ENCODE measurements around the gene NECAB3. TPM values are rescaled to one million over a fixed set of nuclear protein-coding genes. Genes with fewer than 3 reads are reported as not detected.

The NECAB3 gene
- total and polyA plus RNA-seq, 2 donors: 6.5 to 20.3 TPM

DNA sequence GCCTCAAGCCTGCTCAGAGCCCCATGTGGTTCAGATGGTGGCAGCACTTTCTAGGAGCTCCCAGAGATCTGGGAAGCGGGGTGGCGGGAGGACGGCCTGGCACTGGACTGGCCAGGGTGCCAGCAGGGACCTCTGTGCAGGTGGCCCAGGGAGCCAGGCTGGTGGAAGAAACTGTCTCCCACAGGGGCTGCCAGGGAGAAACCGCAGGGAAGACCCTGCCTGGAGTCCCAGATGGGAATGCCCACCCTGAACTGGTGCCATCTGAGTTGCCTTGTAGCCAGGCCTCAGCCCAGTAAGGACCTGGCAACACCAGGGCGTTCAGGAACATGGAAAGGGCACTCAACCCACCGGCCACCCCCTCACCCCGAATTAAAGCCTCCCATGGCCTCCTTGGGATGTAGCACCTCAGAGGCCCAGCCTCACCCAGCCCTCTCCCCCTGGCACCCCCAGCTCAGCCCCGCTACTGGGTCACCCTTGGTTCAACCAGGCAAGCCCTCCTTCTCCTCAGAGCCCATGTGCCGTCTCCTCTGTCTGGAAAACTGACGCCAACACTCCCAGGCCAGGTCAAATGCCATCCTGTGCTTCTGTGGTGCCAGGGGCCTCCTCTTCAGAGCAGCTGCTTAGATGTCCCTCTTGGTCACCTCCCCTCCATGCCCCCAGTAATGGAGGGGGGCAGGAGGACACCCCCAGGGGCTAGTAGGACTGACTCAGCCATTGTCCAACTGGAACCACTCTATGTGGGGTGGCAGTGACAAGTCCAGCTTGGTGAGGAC is 18.0 kb downstream of the NECAB3 start:
- H3K36me3 ChIP-seq (ENCODE audit: control insufficient read depth in 2 of 2, insufficient read depth in 2 of 2, low read length in 1 of 2): peaks cover 0 to 9% of the 10 kb centered on the region in 2 donors
- DNase-seq (ENCODE audit: low read depth in 6 of 9, low spot score in 9 of 9): no peak
- no peaks in the 10 kb centered on the region for H3K9me3 ChIP-seq (ENCODE audit: control insufficient read depth in 2 of 2, insufficient read depth in 1 of 2, low read length in 1 of 2)
- 96% methylated on average over 10 of the region's 10 CpGs for WGBS
- no peaks in the 10 kb centered on the region for H3K27me3 ChIP-seq (ENCODE audit: control insufficient read depth in 2 of 2, insufficient read depth in 1 of 2, low read length in 1 of 2)
- no peak overlapping the region for H3K27ac ChIP-seq (ENCODE audit: low read depth in 1 of 2, low read length in 1 of 2)
- no peak overlapping the region for H3K4me3 ChIP-seq (ENCODE audit: low read length in 2 of 2)
- no peaks in the 10 kb centered on the region for H3K4me1 ChIP-seq (ENCODE audit: control insufficient read depth in 2 of 2, insufficient read depth in 2 of 2, low read length in 2 of 2)

DNA sequence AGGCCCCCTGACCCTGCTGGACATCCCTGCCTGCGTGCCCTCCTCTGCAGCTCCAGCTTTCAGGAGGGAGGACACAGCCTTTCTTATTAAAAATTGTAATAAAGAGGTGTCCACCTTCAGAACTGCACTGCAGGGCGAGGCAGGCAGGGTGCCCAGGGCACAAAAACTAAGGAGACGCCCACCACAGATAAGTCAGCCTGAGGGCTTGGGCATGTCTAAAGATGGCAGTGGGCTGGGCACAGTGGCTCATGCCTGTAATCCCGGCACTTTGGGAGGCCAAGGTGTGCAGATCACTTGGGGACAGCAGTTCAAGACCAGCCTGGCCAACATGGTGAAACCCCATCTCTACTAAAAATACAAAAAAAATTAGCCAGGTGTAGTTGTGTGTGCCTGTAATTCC is 19.1 kb downstream of the NECAB3 start:
- no peak for DNase-seq (ENCODE audit: low read depth in 6 of 9, low spot score in 9 of 9)
- no peak overlapping the region for H3K4me3 ChIP-seq (ENCODE audit: low read length in 2 of 2)
- H3K27me3 ChIP-seq (ENCODE audit: control insufficient read depth in 2 of 2, insufficient read depth in 1 of 2, low read length in 1 of 2): no peaks in the 10 kb centered on the region
- peaks cover 0 to 9% of the 10 kb centered on the region in 2 donors for H3K36me3 ChIP-seq (ENCODE audit: control insufficient read depth in 2 of 2, insufficient read depth in 2 of 2, low read length in 1 of 2)
- H3K27ac ChIP-seq (ENCODE audit: low read depth in 1 of 2, low read length in 1 of 2): no peak overlapping the region
- 76% methylated on average over 4 of the region's 4 CpGs for WGBS
- no peaks in the 10 kb centered on the region for H3K4me1 ChIP-seq (ENCODE audit: control insufficient read depth in 2 of 2, insufficient read depth in 2 of 2, low read length in 2 of 2)
- H3K9me3 ChIP-seq (ENCODE audit: control insufficient read depth in 2 of 2, insufficient read depth in 1 of 2, low read length in 1 of 2): no peaks in the 10 kb centered on the region

DNA sequence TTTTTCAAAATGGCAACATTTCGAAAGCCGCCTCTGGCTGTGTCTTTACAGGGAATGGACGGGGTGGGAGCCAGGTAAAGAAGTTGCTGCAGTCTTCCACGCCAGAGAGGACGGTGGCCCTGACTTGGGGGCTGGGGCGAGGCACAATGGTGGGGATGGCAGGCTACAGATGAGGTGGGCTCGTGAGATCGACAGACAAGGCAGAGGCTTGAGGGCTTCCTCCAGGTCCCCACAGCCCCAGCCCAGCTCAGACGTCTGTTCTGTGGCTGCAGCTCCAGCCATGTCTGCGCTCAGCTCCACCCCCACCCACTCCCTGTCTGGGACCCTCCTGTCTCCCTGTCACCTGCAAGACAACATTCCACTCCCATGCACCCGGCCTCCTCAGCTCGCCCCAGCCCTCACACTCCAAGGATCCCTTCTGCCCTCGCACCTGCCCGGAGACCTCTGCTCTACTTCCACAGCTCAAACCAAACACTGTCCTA is 19.5 kb downstream of the NECAB3 start:
- H3K36me3 ChIP-seq (ENCODE audit: control insufficient read depth in 2 of 2, insufficient read depth in 2 of 2, low read length in 1 of 2): peaks cover 0 to 9% of the 10 kb centered on the region in 2 donors
- H3K27ac ChIP-seq (ENCODE audit: low read depth in 1 of 2, low read length in 1 of 2): no peak overlapping the region
- 84% methylated on average over 14 of the region's 14 CpGs for WGBS
- H3K27me3 ChIP-seq (ENCODE audit: control insufficient read depth in 2 of 2, insufficient read depth in 1 of 2, low read length in 1 of 2): no peaks in the 10 kb centered on the region
- H3K9me3 ChIP-seq (ENCODE audit: control insufficient read depth in 2 of 2, insufficient read depth in 1 of 2, low read length in 1 of 2): no peaks in the 10 kb centered on the region
- no peaks in the 10 kb centered on the region for H3K4me1 ChIP-seq (ENCODE audit: control insufficient read depth in 2 of 2, insufficient read depth in 2 of 2, low read length in 2 of 2)
- no peak for DNase-seq (ENCODE audit: low read depth in 6 of 9, low spot score in 9 of 9)
- no peak overlapping the region for H3K4me3 ChIP-seq (ENCODE audit: low read length in 2 of 2)

DNA sequence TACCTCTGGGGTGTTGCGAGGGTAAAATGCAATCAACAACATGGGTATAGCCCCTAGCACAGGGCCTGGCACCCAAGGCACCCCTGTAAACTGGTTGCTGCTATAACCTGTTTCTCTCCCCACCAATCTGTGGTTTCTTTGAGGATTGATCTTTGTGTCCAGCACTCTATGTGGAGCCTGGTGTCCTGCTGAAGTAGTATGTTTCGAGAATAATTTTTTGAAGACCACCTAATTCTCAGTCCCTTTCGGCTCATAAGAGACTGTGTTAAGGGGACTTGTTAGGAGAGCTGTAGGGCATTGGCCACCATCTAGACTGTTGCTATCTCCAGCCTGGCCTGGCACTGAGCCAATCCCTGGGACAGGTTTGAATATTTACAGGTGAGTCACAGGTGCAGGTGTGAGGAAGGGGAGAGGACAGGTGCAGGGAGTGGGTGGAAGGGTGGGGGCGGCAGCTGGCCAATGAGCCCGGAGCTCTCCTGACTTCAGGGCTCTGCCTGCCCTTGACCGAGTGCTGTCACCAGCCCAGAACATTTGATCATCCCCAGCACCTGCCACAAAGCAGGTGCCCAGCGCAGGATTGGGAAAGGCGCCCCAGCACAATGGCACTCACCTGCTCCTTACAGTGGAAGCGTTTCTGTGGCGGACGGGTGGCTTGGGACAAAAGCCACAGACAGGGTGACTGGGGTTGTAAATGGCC is 20.2 kb downstream of the NECAB3 start:
- Histone ChIP-seq H3K36me3 (ENCODE audit: control insufficient read depth in 2 of 2, insufficient read depth in 2 of 2, low read length in 1 of 2) (peaks cover 0 to 9% of the 10 kb centered on the region in 2 donors), H3K27ac (ENCODE audit: low read depth in 1 of 2, low read length in 1 of 2) (no peak overlapping the region), H3K4me1 (ENCODE audit: control insufficient read depth in 2 of 2, insufficient read depth in 2 of 2, low read length in 2 of 2) (peaks cover 0 to 4% of the 10 kb centered on the region in 2 donors), H3K27me3 (ENCODE audit: control insufficient read depth in 2 of 2, insufficient read depth in 1 of 2, low read length in 1 of 2) (no peaks in the 10 kb centered on the region), H3K9me3 (ENCODE audit: control insufficient read depth in 2 of 2, insufficient read depth in 1 of 2, low read length in 1 of 2) (no peaks in the 10 kb centered on the region), H3K4me3 (ENCODE audit: low read length in 2 of 2) (no peak overlapping the region)
- no peak for DNase-seq (ENCODE audit: low read depth in 6 of 9, low spot score in 9 of 9)
- WGBS: 91% methylated on average over 11 of the region's 11 CpGs

DNA sequence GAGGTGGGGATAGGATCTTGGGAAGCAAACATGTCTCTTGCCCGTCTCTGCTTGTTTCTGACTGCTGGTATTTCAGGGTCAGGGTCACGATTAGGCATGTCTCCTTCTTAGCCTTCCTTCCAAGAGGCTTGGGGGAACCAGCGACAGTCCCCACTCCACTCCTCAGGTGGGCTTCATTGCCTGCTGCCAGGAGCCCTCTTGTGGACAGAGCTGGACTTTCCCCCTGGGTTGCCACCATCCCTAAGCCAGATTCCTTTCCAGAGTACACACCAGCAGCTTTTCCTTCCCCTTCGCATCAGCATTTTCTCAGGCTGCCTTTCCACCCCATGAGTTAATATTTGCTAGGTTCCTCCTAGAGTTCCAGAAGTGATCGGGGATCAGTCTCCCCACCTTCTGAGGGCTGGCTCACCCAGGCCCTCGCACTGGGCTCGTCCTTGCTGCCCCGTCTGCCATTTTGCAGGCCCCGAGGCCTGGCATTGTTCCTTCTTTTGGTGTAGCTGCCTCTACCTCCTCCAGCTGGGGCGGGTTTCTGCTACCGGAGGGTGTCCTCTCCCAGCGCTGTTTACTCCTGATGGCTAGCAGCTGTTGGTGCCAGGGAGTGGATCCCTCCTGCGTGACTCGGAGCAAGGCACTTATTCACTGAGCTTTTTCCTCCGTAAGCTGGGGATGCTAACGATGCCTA is 20.9 kb downstream of the NECAB3 start:
- Histone ChIP-seq H3K36me3 (ENCODE audit: control insufficient read depth in 2 of 2, insufficient read depth in 2 of 2, low read length in 1 of 2) (peaks cover 0 to 3% of the 10 kb centered on the region in 2 donors), H3K9me3 (ENCODE audit: control insufficient read depth in 2 of 2, insufficient read depth in 1 of 2, low read length in 1 of 2) (no peaks in the 10 kb centered on the region), H3K4me1 (ENCODE audit: control insufficient read depth in 2 of 2, insufficient read depth in 2 of 2, low read length in 2 of 2) (peaks cover 0 to 4% of the 10 kb centered on the region in 2 donors), H3K4me3 (ENCODE audit: low read length in 2 of 2) (no peak overlapping the region), H3K27me3 (ENCODE audit: control insufficient read depth in 2 of 2, insufficient read depth in 1 of 2, low read length in 1 of 2) (no peaks in the 10 kb centered on the region), H3K27ac (ENCODE audit: low read depth in 1 of 2, low read length in 1 of 2) (no peak overlapping the region)
- DNase-seq (ENCODE audit: low read depth in 6 of 9, low spot score in 9 of 9): peak in 5 of 9 donors; percentile 35 to 73 (median 59)
- 65% methylated on average over 16 of the region's 16 CpGs for WGBS

DNA sequence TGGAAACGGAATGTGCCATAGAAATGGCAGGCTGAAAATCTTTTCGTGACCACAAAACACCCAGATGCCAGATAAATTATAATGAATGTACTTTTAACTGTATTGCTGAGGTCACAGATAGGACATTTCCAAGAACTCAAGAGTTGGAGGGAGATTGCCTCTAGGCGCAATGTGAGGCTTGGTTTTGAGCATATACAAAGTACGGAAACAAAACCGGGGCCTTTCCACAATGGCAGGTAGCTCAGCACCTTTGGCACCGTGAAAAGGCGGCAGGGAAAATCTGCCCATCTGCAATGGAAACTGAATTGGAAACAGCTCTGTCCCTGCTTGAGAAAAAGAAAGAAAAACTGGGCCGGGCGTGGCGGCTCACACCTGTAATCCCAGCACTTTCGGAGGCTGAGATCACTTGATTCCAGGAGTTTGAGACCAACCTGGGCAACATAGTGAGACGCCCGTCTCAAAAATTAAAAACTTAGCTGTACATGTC is 22.6 kb downstream of the NECAB3 start:
- DNase-seq (ENCODE audit: low read depth in 6 of 9, low spot score in 9 of 9): no peak
- peaks cover 0 to 4% of the 10 kb centered on the region in 2 donors for H3K4me1 ChIP-seq (ENCODE audit: control insufficient read depth in 2 of 2, insufficient read depth in 2 of 2, low read length in 2 of 2)
- H3K36me3 ChIP-seq (ENCODE audit: control insufficient read depth in 2 of 2, insufficient read depth in 2 of 2, low read length in 1 of 2): peaks cover 0 to 3% of the 10 kb centered on the region in 2 donors
- no peak overlapping the region for H3K4me3 ChIP-seq (ENCODE audit: low read length in 2 of 2)
- no peak overlapping the region for H3K27ac ChIP-seq (ENCODE audit: low read depth in 1 of 2, low read length in 1 of 2)
- no peaks in the 10 kb centered on the region for H3K27me3 ChIP-seq (ENCODE audit: control insufficient read depth in 2 of 2, insufficient read depth in 1 of 2, low read length in 1 of 2)
- no peaks in the 10 kb centered on the region for H3K9me3 ChIP-seq (ENCODE audit: control insufficient read depth in 2 of 2, insufficient read depth in 1 of 2, low read length in 1 of 2)
- WGBS: 91% methylated on average over 13 of the region's 13 CpGs

DNA sequence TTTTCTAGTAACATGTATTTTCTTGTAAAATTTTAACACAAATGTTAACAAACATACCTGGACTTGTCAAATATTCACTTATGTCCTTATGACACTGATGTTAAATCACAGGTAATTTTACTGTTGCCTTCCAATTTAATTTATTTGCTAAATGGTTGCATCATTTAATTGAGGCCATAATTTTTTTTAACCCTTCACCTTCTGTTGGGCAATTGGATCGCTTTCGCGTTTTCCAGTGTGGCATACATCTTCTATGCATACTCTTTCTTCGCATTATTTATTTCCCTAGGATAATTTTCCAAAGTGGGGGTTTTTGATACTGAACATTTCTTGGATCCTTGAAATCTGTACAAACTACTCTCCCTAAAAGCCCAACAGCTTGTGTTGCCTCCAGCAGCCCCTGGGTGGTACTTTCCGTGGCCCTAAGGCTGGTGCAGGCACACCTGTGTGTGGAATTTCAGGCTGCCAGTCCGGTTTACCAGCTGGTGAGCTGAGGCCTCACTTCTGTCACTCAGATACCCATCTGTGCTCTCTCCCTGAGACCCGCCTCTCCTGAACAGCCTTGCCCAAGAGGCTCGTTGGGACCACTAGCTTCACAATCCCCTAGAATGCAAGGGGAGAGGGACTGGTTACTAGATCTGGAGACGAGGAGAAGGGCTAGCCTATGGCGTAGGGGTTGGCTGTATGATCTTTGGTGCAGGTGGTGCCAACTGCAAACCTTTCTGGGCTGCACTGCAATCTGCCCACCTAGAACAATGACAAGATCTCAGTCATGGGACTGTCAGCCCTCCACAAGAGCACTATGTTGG is 23.3 kb downstream of the NECAB3 start:
- no peak for DNase-seq (ENCODE audit: low read depth in 6 of 9, low spot score in 9 of 9)
- Histone ChIP-seq H3K4me3 (ENCODE audit: low read length in 2 of 2) (no peak overlapping the region), H3K36me3 (ENCODE audit: control insufficient read depth in 2 of 2, insufficient read depth in 2 of 2, low read length in 1 of 2) (peaks cover 0 to 6% of the 10 kb centered on the region in 2 donors), H3K9me3 (ENCODE audit: control insufficient read depth in 2 of 2, insufficient read depth in 1 of 2, low read length in 1 of 2) (no peaks in the 10 kb centered on the region), H3K27me3 (ENCODE audit: control insufficient read depth in 2 of 2, insufficient read depth in 1 of 2, low read length in 1 of 2) (no peaks in the 10 kb centered on the region), H3K4me1 (ENCODE audit: control insufficient read depth in 2 of 2, insufficient read depth in 2 of 2, low read length in 2 of 2) (peaks cover 0 to 4% of the 10 kb centered on the region in 2 donors), H3K27ac (ENCODE audit: low read depth in 1 of 2, low read length in 1 of 2) (no peak overlapping the region)
- 88% methylated on average over 10 of the region's 10 CpGs for WGBS

DNA sequence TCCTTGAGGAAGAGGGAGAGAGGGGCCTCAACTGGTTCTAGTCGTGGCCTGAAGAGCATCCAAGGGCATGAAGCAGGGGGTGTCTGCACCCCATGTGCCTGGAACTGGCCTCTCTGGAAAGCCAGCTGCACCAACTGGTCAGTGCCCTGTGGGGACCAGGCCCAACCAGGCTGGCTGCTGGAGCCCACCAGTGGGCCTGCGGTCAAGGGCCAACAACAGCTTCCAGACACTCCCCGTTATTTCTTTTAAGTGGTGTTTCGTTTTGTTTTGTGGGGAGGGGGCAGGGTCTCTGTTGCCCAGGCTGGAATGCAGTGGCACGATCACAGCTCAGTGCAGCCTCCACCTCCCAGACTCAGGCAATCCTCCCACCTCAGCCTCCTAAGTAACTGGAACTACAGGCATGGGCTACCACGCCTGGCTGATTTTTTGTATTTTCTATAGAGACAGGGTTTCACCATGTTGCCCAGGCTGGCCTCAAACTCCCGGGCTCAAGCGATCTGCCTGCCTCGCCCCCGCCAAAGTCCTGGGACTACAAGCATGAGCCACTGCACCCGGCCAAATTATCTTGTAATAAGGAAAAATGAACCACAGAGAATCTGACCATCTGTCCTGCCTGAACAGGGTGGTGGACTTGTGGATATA is 24.0 kb downstream of the NECAB3 start:
- 95% methylated on average over 11 of the region's 11 CpGs for WGBS
- Histone ChIP-seq H3K4me1 (ENCODE audit: control insufficient read depth in 2 of 2, insufficient read depth in 2 of 2, low read length in 2 of 2) (peaks cover 0 to 4% of the 10 kb centered on the region in 2 donors), H3K4me3 (ENCODE audit: low read length in 2 of 2) (no peak overlapping the region), H3K27me3 (ENCODE audit: control insufficient read depth in 2 of 2, insufficient read depth in 1 of 2, low read length in 1 of 2) (no peaks in the 10 kb centered on the region), H3K9me3 (ENCODE audit: control insufficient read depth in 2 of 2, insufficient read depth in 1 of 2, low read length in 1 of 2) (no peaks in the 10 kb centered on the region), H3K36me3 (ENCODE audit: control insufficient read depth in 2 of 2, insufficient read depth in 2 of 2, low read length in 1 of 2) (peaks cover 5 to 11% of the 10 kb centered on the region in 2 donors), H3K27ac (ENCODE audit: low read depth in 1 of 2, low read length in 1 of 2) (no peak overlapping the region)
- no peak for DNase-seq (ENCODE audit: low read depth in 6 of 9, low spot score in 9 of 9)
